ENCODE results near the gene ZSCAN5A. TPM values are rescaled to one million over a fixed set of nuclear protein-coding genes. Genes with fewer than 3 reads are reported as not detected.

The ZSCAN5A gene
- total RNA-seq, 4 donors from 2014 or later: 1.00 to 26.1 (median 3.6) TPM

DNA sequence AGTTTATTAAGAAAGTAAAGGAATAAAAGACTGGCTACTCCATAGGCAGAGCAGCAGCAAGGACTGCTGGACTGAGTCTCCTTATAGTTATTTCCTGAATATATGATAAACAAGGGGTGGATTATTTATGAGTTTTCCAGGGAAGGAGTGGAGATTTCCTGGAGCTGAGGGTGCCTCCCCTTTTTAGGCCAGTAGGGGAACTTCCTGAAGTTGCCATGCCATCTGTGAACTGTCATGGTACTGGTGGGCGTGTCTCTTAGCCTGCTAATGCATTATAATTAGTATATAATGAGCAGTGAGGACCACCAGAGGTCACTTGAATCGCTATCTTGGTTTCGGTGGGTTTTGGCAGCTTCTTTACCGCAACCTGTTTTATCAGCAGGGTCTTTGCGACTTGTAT lies 13.5 kb downstream of the ZSCAN5A start:
- ATAC-seq: no peak
- in situ Hi-C loops (cut with MboI; ENCODE audit: low sequenced_read_pairs in 4 of 4) (no loop called here), intact Hi-C loops (cut with DNase I; ENCODE audit: low total_unique reads) (no loop called here)
- no peaks in the 10 kb centered on the region for H3K4me1 ChIP-seq
- H3K4me3 ChIP-seq: no peak overlapping the region
- TF ChIP-seq, protein P1, sequence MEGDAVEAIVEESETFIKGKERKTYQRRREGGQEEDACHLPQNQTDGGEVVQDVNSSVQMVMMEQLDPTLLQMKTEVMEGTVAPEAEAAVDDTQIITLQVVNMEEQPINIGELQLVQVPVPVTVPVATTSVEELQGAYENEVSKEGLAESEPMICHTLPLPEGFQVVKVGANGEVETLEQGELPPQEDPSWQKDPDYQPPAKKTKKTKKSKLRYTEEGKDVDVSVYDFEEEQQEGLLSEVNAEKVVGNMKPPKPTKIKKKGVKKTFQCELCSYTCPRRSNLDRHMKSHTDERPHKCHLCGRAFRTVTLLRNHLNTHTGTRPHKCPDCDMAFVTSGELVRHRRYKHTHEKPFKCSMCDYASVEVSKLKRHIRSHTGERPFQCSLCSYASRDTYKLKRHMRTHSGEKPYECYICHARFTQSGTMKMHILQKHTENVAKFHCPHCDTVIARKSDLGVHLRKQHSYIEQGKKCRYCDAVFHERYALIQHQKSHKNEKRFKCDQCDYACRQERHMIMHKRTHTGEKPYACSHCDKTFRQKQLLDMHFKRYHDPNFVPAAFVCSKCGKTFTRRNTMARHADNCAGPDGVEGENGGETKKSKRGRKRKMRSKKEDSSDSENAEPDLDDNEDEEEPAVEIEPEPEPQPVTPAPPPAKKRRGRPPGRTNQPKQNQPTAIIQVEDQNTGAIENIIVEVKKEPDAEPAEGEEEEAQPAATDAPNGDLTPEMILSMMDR (IDR thresholded peaks at IDR 0.05 in 4 of 5, conservative IDR thresholded peaks at IDR 0.05 in 1 of 5): no peak
- no peak for TF ChIP-seq POLR2A (IDR thresholded peaks at IDR 0.05)
- no peaks in the 10 kb centered on the region for H3K9me3 ChIP-seq
- no peaks in the 10 kb centered on the region for H3K27me3 ChIP-seq
- no peak overlapping the region for H3K27ac ChIP-seq
- peaks cover 0 to 4% of the 10 kb centered on the region in 2 donors for H3K36me3 ChIP-seq
- DNase-seq: no peak

DNA sequence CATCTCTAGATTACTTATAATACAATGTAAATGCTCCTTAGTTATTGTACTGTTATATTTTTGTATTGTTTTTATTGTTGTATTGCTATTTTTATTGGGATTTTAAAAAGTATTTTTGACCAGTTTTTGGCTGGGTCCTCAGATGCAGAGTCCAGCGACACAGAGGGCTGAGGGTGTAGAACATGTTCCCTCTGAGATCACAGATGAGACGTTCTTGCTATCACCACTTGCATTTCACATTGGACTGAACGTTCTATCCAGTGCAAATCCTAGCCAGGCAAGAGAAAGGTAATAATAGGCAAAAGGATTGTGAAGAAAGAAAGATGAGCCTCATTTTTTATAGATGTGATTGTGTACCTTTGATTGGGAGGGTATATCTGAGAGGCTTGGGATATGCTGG lies 15.0 kb downstream of the ZSCAN5A start:
- H3K9me3 ChIP-seq: no peaks in the 10 kb centered on the region
- H3K4me1 ChIP-seq: no peaks in the 10 kb centered on the region
- no peaks in the 10 kb centered on the region for H3K27me3 ChIP-seq
- no peaks in the 10 kb centered on the region for H3K36me3 ChIP-seq
- no peak overlapping the region for H3K27ac ChIP-seq
- TF ChIP-seq POLR2A (IDR thresholded peaks at IDR 0.05): no peak
- TF ChIP-seq, protein P1 (IDR thresholded peaks at IDR 0.05 in 4 of 5, conservative IDR thresholded peaks at IDR 0.05 in 1 of 5): no peak
- no peak overlapping the region for H3K4me3 ChIP-seq
- DNase-seq (no peak), ATAC-seq (no peak)
- in situ Hi-C loops (cut with MboI; ENCODE audit: low sequenced_read_pairs in 4 of 4) (no loop called here), intact Hi-C loops (cut with DNase I; ENCODE audit: low total_unique reads) (no loop called here)

DNA sequence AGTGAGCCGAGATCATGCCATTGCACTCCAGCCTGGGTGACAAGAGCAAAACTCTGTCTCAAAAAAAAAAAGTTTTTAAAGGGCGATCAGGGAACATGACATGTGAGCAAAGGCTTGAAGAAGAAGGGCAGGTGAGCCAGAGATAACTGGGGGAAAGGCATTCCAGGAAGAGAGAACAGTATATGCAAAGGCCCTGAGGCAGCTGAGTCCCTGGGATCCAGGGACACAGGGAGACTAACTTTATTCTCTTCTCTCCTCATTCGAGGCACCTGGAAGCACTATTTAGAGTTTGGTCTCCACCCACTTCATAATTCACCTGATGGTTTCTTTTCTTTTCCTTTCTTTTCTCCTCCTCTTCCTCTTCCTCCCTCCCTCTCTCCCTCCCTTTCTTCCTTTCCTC lies 17.6 kb downstream of the ZSCAN5A start:
- intact Hi-C loops (cut with DNase I; ENCODE audit: low total_unique reads): no loop called here
- Histone ChIP-seq H3K4me3 (no peak overlapping the region), H3K4me1 (no peaks in the 10 kb centered on the region), H3K36me3 (no peaks in the 10 kb centered on the region), H3K9me3 (no peaks in the 10 kb centered on the region), H3K27ac (no peak overlapping the region), H3K27me3 (no peaks in the 10 kb centered on the region)
- no peak for TF ChIP-seq POLR2A (IDR thresholded peaks at IDR 0.05)
- TF ChIP-seq, protein P1 (IDR thresholded peaks at IDR 0.05 in 4 of 5, conservative IDR thresholded peaks at IDR 0.05 in 1 of 5): no peak
- ATAC-seq (no peak), DNase-seq (no peak)
- in situ Hi-C loops (cut with MboI; ENCODE audit: low sequenced_read_pairs in 4 of 4): no loop called here

DNA sequence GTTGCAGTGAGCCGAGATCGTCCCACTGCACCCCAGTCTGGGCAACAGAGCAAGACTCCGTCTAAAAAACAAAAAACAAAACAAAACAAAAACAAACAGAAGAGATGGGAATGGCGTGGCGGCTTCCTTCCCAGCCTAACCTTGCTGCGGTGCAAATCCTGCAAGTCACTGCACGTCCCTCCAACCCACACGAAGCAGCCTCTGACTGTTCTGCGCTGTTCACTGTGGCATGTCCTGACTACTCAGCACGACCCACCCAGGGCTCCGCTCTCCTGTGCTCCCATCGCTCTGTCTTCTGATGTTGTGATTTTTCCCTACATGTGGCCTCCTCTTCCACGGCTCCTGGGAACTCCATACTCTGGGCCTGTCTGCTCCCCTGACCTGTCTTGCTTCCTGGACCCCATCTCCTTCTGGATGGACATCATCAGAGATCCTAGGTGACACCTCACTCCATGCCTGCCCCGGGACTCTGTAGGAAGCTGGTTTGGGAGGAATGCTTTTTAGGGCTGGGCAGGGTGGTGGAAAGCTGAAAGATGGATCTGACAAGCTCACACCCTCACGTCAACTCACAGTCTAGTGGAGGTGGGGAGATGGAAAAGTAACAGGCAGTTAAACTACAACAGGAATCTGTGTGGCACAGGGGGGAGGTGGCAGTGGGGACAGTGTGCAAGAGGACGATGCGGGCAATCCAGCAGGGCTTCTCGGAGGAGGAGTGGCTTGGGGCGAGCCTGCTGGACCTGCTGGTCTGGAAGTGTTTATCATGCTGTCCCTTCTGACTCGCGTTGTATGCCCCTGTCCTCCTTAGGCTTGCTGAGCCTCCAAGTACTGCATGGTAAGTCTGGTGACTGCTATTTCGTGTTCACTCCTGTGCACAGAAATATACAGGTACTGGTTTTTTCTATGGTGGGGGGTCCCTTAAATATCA lies 18.8 kb downstream of the ZSCAN5A start:
- in situ Hi-C loops (cut with MboI; ENCODE audit: low sequenced_read_pairs in 4 of 4): no loop called here
- no peak for DNase-seq
- Histone ChIP-seq H3K36me3 (no peaks in the 10 kb centered on the region), H3K27ac (no peak overlapping the region), H3K27me3 (no peaks in the 10 kb centered on the region), H3K4me1 (no peaks in the 10 kb centered on the region), H3K9me3 (no peaks in the 10 kb centered on the region), H3K4me3 (no peak overlapping the region)
- intact Hi-C loops (cut with DNase I; ENCODE audit: low total_unique reads): no loop called here
- TF ChIP-seq, protein P1 (IDR thresholded peaks at IDR 0.05 in 4 of 5, conservative IDR thresholded peaks at IDR 0.05 in 1 of 5): no peak
- TF ChIP-seq POLR2A (IDR thresholded peaks at IDR 0.05): no peak
- no peak for ATAC-seq
